Measurements from ENCODE around the gene EPB41L4B.

EPB41L4B gene

DNA sequence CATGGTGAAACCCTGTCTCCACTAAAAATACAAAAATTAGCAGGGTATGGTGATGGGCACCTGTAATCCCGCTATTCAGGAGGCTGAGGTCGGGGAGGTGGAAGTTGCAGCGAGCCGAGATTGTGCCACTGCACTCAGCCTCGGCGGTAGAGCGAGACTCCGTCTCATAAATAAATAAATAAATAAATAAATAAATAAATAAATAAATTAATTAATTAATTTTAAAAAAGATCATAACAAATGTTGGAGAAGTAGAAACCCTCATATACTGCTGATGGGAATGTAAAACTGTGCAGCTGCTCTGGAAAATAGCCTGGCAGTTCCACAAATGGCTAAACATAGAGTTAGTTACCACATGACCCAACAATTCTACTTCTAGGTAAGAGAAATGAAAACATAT lies 39.3 kb downstream of the EPB41L4B start (continued):
- TF ChIP-seq, protein P1, sequence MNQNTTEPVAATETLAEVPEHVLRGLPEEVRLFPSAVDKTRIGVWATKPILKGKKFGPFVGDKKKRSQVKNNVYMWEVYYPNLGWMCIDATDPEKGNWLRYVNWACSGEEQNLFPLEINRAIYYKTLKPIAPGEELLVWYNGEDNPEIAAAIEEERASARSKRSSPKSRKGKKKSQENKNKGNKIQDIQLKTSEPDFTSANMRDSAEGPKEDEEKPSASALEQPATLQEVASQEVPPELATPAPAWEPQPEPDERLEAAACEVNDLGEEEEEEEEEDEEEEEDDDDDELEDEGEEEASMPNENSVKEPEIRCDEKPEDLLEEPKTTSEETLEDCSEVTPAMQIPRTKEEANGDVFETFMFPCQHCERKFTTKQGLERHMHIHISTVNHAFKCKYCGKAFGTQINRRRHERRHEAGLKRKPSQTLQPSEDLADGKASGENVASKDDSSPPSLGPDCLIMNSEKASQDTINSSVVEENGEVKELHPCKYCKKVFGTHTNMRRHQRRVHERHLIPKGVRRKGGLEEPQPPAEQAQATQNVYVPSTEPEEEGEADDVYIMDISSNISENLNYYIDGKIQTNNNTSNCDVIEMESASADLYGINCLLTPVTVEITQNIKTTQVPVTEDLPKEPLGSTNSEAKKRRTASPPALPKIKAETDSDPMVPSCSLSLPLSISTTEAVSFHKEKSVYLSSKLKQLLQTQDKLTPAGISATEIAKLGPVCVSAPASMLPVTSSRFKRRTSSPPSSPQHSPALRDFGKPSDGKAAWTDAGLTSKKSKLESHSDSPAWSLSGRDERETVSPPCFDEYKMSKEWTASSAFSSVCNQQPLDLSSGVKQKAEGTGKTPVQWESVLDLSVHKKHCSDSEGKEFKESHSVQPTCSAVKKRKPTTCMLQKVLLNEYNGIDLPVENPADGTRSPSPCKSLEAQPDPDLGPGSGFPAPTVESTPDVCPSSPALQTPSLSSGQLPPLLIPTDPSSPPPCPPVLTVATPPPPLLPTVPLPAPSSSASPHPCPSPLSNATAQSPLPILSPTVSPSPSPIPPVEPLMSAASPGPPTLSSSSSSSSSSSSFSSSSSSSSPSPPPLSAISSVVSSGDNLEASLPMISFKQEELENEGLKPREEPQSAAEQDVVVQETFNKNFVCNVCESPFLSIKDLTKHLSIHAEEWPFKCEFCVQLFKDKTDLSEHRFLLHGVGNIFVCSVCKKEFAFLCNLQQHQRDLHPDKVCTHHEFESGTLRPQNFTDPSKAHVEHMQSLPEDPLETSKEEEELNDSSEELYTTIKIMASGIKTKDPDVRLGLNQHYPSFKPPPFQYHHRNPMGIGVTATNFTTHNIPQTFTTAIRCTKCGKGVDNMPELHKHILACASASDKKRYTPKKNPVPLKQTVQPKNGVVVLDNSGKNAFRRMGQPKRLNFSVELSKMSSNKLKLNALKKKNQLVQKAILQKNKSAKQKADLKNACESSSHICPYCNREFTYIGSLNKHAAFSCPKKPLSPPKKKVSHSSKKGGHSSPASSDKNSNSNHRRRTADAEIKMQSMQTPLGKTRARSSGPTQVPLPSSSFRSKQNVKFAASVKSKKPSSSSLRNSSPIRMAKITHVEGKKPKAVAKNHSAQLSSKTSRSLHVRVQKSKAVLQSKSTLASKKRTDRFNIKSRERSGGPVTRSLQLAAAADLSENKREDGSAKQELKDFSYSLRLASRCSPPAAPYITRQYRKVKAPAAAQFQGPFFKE (tag by site-specific recombination; IDR thresholded peaks at IDR 0.05; ENCODE audit: borderline replicate concordance) = no peak
- TF ChIP-seq ZIC2 (tag by site-specific recombination; IDR thresholded peaks at IDR 0.05) (no peak), ZNF426 (tag by site-specific recombination; IDR thresholded peaks at IDR 0.05) (peak; percentile 48), ZNF76 (tag by site-specific recombination; IDR thresholded peaks at IDR 0.05; ENCODE audit: borderline replicate concordance, low read depth) (no peak), ZNF654 (tag by site-specific recombination; IDR thresholded peaks at IDR 0.05; ENCODE audit: low read depth) (peak; percentile 14; the same call in 1 of the 2 replicates), ZBTB48 (tag by site-specific recombination; IDR thresholded peaks at IDR 0.05) (no peak)

DNA sequence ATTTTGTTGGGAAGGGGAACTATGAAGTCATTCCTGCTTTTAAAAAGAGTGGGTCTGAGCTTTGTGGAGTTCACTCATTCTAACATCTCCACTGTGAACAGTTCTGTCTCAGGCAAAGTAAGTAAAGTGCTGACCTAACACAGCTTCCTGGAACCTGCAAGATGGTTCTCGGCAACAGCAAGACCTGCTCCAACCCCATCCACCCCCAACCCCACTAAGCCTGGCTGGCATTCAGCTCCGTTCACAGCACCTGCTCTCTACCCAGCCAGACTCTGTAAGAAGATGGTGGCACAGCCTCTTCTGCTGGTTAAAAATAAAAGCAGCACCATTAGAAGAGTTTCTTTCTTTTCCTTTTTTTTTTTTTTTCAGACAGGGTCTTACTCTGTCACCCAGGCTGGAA lies 42.0 kb downstream of the EPB41L4B start:
- no peaks in the 10 kb centered on the region for H3K4me1 ChIP-seq (ENCODE audit: control insufficient read depth, insufficient read depth, low read length)
- CTCF ChIA-PET = interaction anchor here (0.6 to 0.7 kb wide), 2 partner anchors 34 to 154 kb away, joined by 3 to 5 read pairs; no protein-coding TSS in a partner anchor
- TF ChIP-seq, protein P2, sequence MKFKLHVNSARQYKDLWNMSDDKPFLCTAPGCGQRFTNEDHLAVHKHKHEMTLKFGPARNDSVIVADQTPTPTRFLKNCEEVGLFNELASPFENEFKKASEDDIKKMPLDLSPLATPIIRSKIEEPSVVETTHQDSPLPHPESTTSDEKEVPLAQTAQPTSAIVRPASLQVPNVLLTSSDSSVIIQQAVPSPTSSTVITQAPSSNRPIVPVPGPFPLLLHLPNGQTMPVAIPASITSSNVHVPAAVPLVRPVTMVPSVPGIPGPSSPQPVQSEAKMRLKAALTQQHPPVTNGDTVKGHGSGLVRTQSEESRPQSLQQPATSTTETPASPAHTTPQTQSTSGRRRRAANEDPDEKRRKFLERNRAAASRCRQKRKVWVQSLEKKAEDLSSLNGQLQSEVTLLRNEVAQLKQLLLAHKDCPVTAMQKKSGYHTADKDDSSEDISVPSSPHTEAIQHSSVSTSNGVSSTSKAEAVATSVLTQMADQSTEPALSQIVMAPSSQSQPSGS (tag by site-specific recombination; IDR thresholded peaks at IDR 0.05; ENCODE audit: low read depth) = no peak
- TF ChIP-seq ZNF37A (tag by site-specific recombination; IDR thresholded peaks at IDR 0.05) (no peak), ZNF2 (tag by site-specific recombination; IDR thresholded peaks at IDR 0.05) (no peak), GLIS2 (tag by site-specific recombination; IDR thresholded peaks at IDR 0.05) (no peak), ZNF266 (tag by site-specific recombination; IDR thresholded peaks at IDR 0.05; ENCODE audit: low read depth) (no peak), ZEB2 (tag by site-specific recombination; IDR thresholded peaks at IDR 0.05) (no peak), ZNF221 (tag by site-specific recombination; IDR thresholded peaks at IDR 0.05; ENCODE audit: borderline replicate concordance) (no peak)
- H3K4me3 ChIP-seq (ENCODE audit: low read depth, low read length) = no peak overlapping the region
- POLR2A ChIA-PET = no interaction called here
- H3K9me3 ChIP-seq (ENCODE audit: control insufficient read depth, insufficient read depth, low read depth, low read length) = no peaks in the 10 kb centered on the region
- H3K27ac ChIP-seq (ENCODE audit: extremely low read depth, low read depth, low read length) = no peak overlapping the region
- no peaks in the 10 kb centered on the region for H3K36me3 ChIP-seq (ENCODE audit: control insufficient read depth in 2 of 2, insufficient read depth in 1 of 2, low read length in 2 of 2)

GRCh38 chr9:109278216-109278615 lies 42.6 kb downstream of the EPB41L4B start:
- CTCF ChIA-PET = no interaction called here
- POLR2A ChIA-PET = no interaction called here
- H3K9me3 ChIP-seq (ENCODE audit: control insufficient read depth, insufficient read depth, low read depth, low read length) = no peaks in the 10 kb centered on the region
- H3K27ac ChIP-seq (ENCODE audit: extremely low read depth, low read depth, low read length) = no peak overlapping the region
- no peaks in the 10 kb centered on the region for H3K4me1 ChIP-seq (ENCODE audit: control insufficient read depth, insufficient read depth, low read length)
- no peak overlapping the region for H3K4me3 ChIP-seq (ENCODE audit: low read depth, low read length)
- no peaks in the 10 kb centered on the region for H3K36me3 ChIP-seq (ENCODE audit: control insufficient read depth in 2 of 2, insufficient read depth in 1 of 2, low read length in 2 of 2)
- TF ChIP-seq, protein P3, sequence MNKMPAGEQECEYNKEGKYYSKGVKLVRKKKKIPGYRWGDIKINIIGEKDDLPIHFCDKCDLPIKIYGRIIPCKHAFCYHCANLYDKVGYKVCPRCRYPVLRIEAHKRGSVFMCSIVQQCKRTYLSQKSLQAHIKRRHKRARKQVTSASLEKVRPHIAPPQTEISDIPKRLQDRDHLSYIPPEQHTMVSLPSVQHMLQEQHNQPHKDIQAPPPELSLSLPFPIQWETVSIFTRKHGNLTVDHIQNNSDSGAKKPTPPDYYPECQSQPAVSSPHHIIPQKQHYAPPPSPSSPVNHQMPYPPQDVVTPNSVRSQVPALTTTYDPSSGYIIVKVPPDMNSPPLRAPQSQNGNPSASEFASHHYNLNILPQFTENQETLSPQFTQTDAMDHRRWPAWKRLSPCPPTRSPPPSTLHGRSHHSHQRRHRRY (tag by site-specific recombination; IDR thresholded peaks at IDR 0.05) = no peak
- TF ChIP-seq ZNF350 (tag by site-specific recombination; IDR thresholded peaks at IDR 0.05) = no peak
- no peak for TF ChIP-seq SCRT1 (tag by site-specific recombination; IDR thresholded peaks at IDR 0.05; ENCODE audit: borderline replicate concordance)
- TF ChIP-seq YY1 (tag by site-specific recombination; IDR thresholded peaks at IDR 0.05) = no peak
- TF ChIP-seq ZNF175 (tag by site-specific recombination; IDR thresholded peaks at IDR 0.05) = no peak
- no peak for TF ChIP-seq ZNF292 (tag by site-specific recombination; IDR thresholded peaks at IDR 0.05; ENCODE audit: borderline replicate concordance, low read depth)

All from HEK293 (cell line).